IgD-negative memory B cell (primary cell): ENCODE data around the gene SPDYE1. TPM values are rescaled to one million over a fixed set of nuclear protein-coding genes. Genes with fewer than 3 reads are reported as not detected.

Experiments
- polyA plus RNA-seq: library from polyadenylated mRNA; unstranded; fragments of 300-500 nt; fragmentation: Illumina TruSeq; gene quantifications from one replicate; pipeline ENCODE4 v1.2.3, GENCODE V29; 2021

Gene SPDYE1
- polyA plus RNA-seq, 1 donor from 2014 or later, result 0.10 TPM

Other genes with a start within 250 kb of the SPDYE1 start
- gene BLVRA, start 239.2 kb upstream of the SPDYE1 start, polyA plus RNA-seq, result 34.4 TPM
- gene MRPS24, start 128.4 kb upstream of the SPDYE1 start, polyA plus RNA-seq, result 136 TPM
- 24.4 TPM for gene URGCP, start 91.3 kb upstream of the SPDYE1 start, polyA plus RNA-seq
- 15.1 TPM for gene UBE2D4, start 71.5 kb upstream of the SPDYE1 start, polyA plus RNA-seq
- 384 TPM for gene DBNL, start 46.8 kb downstream of the SPDYE1 start, polyA plus RNA-seq
- gene PGAM2, start 67.7 kb downstream of the SPDYE1 start, polyA plus RNA-seq, result not detected
- gene POLM, start 84.6 kb downstream of the SPDYE1 start, polyA plus RNA-seq, result 42.0 TPM
- gene AEBP1, start 106.4 kb downstream of the SPDYE1 start, polyA plus RNA-seq, result 3.7 TPM
- gene POLD2, start 125.7 kb downstream of the SPDYE1 start, polyA plus RNA-seq, result 88.5 TPM
- not detected for gene MYL7, start 143.4 kb downstream of the SPDYE1 start, polyA plus RNA-seq
- gene GCK, start 191.5 kb downstream of the SPDYE1 start, polyA plus RNA-seq, result 0.68 TPM
- gene YKT6, start 203.1 kb downstream of the SPDYE1 start, polyA plus RNA-seq, result 46.3 TPM